ENCODE results near the gene TCFL5.
A peak's percentile ranks its signal among the peaks of the same experiment; 100 is the strongest.

TCFL5 gene

GRCh38 chr20:62822239-62822787 is 39.3 kb downstream of the TCFL5 start:
- peak; percentile 16 for TF ChIP-seq CTCF (IDR thresholded peaks at IDR 0.05; ENCODE audit: low read depth, low read length)
- TF ChIP-seq MYC (IDR thresholded peaks at IDR 0.05; ENCODE audit: low read depth, low read length): no peak
- TF ChIP-seq MAX (IDR thresholded peaks at IDR 0.05; ENCODE audit: low read depth, low read length): no peak
- no peak for TF ChIP-seq POLR2A (IDR thresholded peaks at IDR 0.05; ENCODE audit: extremely low read depth, insufficient read length)
- DNase-seq (ENCODE audit: low read depth): no peak

GRCh38 chr20:62821726-62822210 is 39.9 kb downstream of the TCFL5 start:
- no peak overlapping the region for H3K4me3 ChIP-seq (ENCODE audit: low read depth, low read length)
- no peak for DNase-seq (ENCODE audit: low read depth)
- no peak for TF ChIP-seq POLR2A (IDR thresholded peaks at IDR 0.05; ENCODE audit: extremely low read depth, insufficient read length)
- no peak for TF ChIP-seq CTCF (IDR thresholded peaks at IDR 0.05; ENCODE audit: low read depth, low read length)
- no peak for TF ChIP-seq MAX (IDR thresholded peaks at IDR 0.05; ENCODE audit: low read depth, low read length)
- TF ChIP-seq MYC (IDR thresholded peaks at IDR 0.05; ENCODE audit: low read depth, low read length): no peak

More at GRCh38 chr20:62822239-62822787, 39.3 kb downstream of the TCFL5 start:
- H3K4me3 ChIP-seq (ENCODE audit: low read depth, low read length): no peak overlapping the region

- H3K4me3 ChIP-seq (ENCODE audit: low read depth, low read length): no peak overlapping the region
- DNase-seq (ENCODE audit: low read depth): no peak
- no peak for TF ChIP-seq MAX (IDR thresholded peaks at IDR 0.05; ENCODE audit: low read depth, low read length)
- TF ChIP-seq CTCF (IDR thresholded peaks at IDR 0.05; ENCODE audit: low read depth, low read length): no peak
Measured at GRCh38 chr20:62820962-62821725, 40.5 kb downstream of the TCFL5 start.

- TF ChIP-seq MYC (IDR thresholded peaks at IDR 0.05; ENCODE audit: low read depth, low read length) (no peak), MAX (IDR thresholded peaks at IDR 0.05; ENCODE audit: low read depth, low read length) (no peak), POLR2A (IDR thresholded peaks at IDR 0.05; ENCODE audit: extremely low read depth, insufficient read length) (no peak), CTCF (IDR thresholded peaks at IDR 0.05; ENCODE audit: low read depth, low read length) (no peak)
- H3K4me3 ChIP-seq (ENCODE audit: low read depth, low read length): no peak overlapping the region
- no peak for DNase-seq (ENCODE audit: low read depth)
Measured at GRCh38 chr20:62820208-62820961, 41.2 kb downstream of the TCFL5 start.

- TF ChIP-seq CTCF (IDR thresholded peaks at IDR 0.05; ENCODE audit: low read depth, low read length) (no peak), POLR2A (IDR thresholded peaks at IDR 0.05; ENCODE audit: extremely low read depth, insufficient read length) (no peak), MYC (IDR thresholded peaks at IDR 0.05; ENCODE audit: low read depth, low read length) (no peak), MAX (IDR thresholded peaks at IDR 0.05; ENCODE audit: low read depth, low read length) (no peak)
- DNase-seq (ENCODE audit: low read depth): no peak
Measured at GRCh38 chr20:62819494-62820174, 42.0 kb downstream of the TCFL5 start.

More at GRCh38 chr20:62819494-62820174, 42.0 kb downstream of the TCFL5 start:
- no peak overlapping the region for H3K4me3 ChIP-seq (ENCODE audit: low read depth, low read length)
